Left ventricle myocardium inferior (tissue), 1 donor: ENCODE data around the gene ZNF524. TPM values are rescaled to one million over a fixed set of nuclear protein-coding genes. Genes with fewer than 3 reads are reported as not detected.
"Not testable (repeated sequence)": the region's sequence is repeated elsewhere in the genome, so short reads cannot be mapped to it uniquely, and the experiment has no call there.

Experiments used
- DNase-seq: peaks from one replicate; pipeline ENCODE4 v3.0.0-alpha.2; 2020
- H3K27ac ChIP-seq: fragments of 200-600 bp; replicated peaks from 2 replicates; pipeline ENCODE4 v1.8.0; 2021
- H3K27me3 ChIP-seq: fragments of 200-600 bp; 2 replicates; pipeline ENCODE4 v1.8.0; 2021; ENCODE audit warnings: low read depth
- H3K36me3 ChIP-seq: fragments of 200-600 bp; 2 replicates; pipeline ENCODE4 v1.8.0; 2021
- H3K4me1 ChIP-seq: fragments of 200-600 bp; 2 replicates; pipeline ENCODE4 v1.8.0; 2021
- H3K4me3 ChIP-seq: fragments of 200-600 bp; 2 replicates; pipeline ENCODE4 v1.8.0; 2021; ENCODE audit warnings: mild to moderate bottlenecking, moderate library complexity
- H3K9me3 ChIP-seq: fragments of 200-600 bp; replicated peaks from 2 replicates; pipeline ENCODE4 v1.8.0; 2021
- intact Hi-C: fragments of 100-400 bp; cut with micrococcal nuclease; formaldehyde crosslinking; loops from one replicate; pipeline ENCODE4 v1.11.0; 2022
- total RNA-seq: library from RNA; stranded (reverse); fragmentation: NEBNext Ultra II Directional; extraction: Animal tissue kit (Norgen Biotek cat#: 25700); gene quantifications from one replicate; pipeline ENCODE4 v1.2.1, GENCODE V29; 2021
- TF ChIP-seq, protein P1 (sequence below): fragments of 200-600 bp; IDR thresholded peaks from 2 replicates; pipeline ENCODE4 v1.8.0; 2021; ENCODE audit warnings: antibody characterized with exemption, mild to moderate bottlenecking, borderline replicate concordance
- donor health status: DM: no; HTN: yes; CAD: no; lungs with severe emphysema.

ZNF524 gene
- total RNA-seq, 1 donor from 2014 or later, result 15.6 TPM

DNA sequence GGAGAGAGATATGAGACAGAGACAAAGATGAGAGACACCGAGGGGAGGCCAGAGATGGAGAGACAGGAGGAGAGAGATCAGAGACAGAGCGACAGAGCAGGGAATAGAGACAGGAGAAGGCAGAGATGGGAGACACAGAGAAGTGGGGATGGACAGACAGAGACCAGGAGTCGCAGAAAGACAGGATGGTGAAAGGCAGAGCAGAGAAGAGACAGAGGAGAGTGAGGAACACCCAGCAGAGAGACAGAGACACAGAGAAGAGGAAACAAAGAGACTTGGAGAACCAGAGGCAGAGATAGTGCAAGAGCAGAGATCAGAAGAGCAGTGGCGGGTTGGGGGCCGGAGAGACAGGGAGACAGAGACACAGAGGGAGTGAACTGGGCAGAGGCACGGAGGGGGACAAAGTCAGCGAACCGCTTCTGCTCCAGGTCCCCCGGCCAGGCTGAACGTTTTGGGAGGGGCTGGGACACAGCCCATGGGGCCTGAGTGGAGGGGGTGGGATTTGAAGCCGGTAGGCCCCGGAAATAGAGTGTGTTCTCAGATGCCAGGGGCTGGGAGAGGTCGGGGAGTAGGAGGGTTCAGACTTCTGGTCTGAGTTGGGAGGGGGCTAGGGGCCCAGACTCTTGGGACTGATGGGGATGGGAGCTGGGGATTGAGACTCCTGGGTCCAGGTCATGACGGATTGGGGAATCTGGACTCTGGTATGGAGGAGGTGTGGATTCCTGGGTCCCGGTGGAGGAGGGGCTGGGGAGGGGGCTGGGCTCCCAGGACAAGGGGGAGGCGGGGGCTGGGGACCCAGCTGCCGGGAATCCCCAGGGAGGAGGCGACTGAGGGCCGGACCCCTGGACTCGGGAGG lies 20.1 kb upstream of the ZNF524 start:
- DNase-seq, result no peak
- intact Hi-C loops, result no loop called here

DNA sequence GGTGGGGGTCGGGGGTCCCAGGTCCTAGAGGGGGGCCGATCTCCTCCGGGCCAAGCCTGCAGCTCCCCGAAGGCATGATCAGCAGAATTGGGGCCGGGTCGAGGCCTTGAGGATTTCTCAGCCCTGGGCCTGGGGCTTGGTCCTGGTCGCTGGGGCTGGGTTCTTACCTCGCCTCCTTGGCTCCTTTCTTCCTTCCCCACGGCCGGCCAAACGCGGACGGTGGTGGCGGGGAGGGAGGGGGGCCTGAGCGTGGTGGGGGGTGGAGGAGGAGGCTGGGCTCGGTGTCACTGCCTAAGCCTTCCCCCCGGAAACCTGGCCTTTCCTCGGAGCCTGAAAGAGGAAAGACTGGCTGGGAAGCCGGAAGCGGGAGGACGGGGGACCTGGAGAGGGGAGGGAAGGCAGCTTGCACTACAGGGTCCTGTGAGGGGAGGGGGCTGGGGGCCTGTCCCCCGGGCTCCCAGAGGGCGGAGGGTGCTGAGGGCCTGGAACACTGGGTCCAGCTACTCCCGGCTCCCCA lies 19.4 kb upstream of the ZNF524 start, which contains the start of gene ZNF579:
ZNF579 (minus strand) TSS at position 221 of the 517 bp plus-strand sequence. CDS start 1,209 bp downstream, outside the sequence.
- peaks cover 36% of the 10 kb centered on the region for H3K4me1 ChIP-seq

More for the DNA sequence above, 20.1 kb upstream of the ZNF524 start:
- H3K27me3 ChIP-seq, result no peaks in the 10 kb centered on the region
- H3K36me3 ChIP-seq, result peaks cover 31% of the 10 kb centered on the region
- H3K27ac ChIP-seq, result peak overlapping the region; percentile 97
- H3K4me3 ChIP-seq, result peak overlapping the region; percentile 95
- H3K9me3 ChIP-seq, result no peaks in the 10 kb centered on the region
- peaks cover 29% of the 10 kb centered on the region for H3K4me1 ChIP-seq
- TF ChIP-seq, protein P1, sequence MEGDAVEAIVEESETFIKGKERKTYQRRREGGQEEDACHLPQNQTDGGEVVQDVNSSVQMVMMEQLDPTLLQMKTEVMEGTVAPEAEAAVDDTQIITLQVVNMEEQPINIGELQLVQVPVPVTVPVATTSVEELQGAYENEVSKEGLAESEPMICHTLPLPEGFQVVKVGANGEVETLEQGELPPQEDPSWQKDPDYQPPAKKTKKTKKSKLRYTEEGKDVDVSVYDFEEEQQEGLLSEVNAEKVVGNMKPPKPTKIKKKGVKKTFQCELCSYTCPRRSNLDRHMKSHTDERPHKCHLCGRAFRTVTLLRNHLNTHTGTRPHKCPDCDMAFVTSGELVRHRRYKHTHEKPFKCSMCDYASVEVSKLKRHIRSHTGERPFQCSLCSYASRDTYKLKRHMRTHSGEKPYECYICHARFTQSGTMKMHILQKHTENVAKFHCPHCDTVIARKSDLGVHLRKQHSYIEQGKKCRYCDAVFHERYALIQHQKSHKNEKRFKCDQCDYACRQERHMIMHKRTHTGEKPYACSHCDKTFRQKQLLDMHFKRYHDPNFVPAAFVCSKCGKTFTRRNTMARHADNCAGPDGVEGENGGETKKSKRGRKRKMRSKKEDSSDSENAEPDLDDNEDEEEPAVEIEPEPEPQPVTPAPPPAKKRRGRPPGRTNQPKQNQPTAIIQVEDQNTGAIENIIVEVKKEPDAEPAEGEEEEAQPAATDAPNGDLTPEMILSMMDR, result no peak

DNA sequence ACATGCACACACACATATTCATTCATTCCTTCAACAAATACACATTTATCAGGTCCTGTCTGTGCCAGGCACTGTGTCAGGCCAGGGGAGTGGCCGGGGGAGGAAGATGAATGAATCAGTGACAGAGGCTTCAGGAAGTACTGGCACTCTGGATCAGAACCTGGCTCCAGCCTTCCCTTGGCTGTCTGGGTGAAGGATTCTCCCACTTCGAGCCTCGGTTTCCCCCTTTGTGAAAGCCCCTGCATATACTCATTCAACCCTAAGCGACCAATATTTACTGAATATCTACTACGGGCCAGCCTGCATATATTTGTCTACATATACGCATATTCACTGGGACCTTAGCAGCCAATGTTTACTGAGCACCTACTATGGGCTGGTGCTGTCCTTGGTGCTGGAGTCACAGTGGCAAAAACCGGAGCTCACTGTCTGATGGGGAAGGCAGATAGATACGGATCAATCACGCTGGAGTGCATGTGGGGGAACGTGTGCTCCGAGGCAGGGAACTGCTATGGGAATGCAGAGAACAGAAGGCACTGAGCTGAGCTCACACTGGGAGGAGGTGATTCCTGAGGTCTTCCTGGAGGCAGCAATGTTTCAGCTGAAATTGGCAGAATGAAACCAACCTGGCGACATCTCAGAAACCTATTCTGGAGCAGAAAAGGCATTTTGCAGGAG lies 18.8 kb upstream of the ZNF524 start:
- no peak for DNase-seq
- H3K36me3 ChIP-seq, result peaks cover 31% of the 10 kb centered on the region
- H3K4me1 ChIP-seq, result peaks cover 42% of the 10 kb centered on the region
- H3K9me3 ChIP-seq, result no peaks in the 10 kb centered on the region
- peak overlapping the region; percentile 97 for H3K27ac ChIP-seq
- TF ChIP-seq, protein P1, result no peak
- no peaks in the 10 kb centered on the region for H3K27me3 ChIP-seq
- peak overlapping the region; percentile 95 for H3K4me3 ChIP-seq
- intact Hi-C loops, result no loop called here

More for the DNA sequence above, 19.4 kb upstream of the ZNF524 start, which contains the start of gene ZNF579:
- TF ChIP-seq, protein P1, result no peak
- peak; percentile 89 for DNase-seq
- Histone ChIP-seq H3K4me3 (peak within 1 kb of the TSS; percentile 95), H3K36me3 (peaks cover 31% of the 10 kb centered on the region), H3K27me3 (no peaks in the 10 kb centered on the region), H3K27ac (peak within 1 kb of the TSS; percentile 97), H3K9me3 (no peaks in the 10 kb centered on the region)
- intact Hi-C loops, result no loop called here

DNA sequence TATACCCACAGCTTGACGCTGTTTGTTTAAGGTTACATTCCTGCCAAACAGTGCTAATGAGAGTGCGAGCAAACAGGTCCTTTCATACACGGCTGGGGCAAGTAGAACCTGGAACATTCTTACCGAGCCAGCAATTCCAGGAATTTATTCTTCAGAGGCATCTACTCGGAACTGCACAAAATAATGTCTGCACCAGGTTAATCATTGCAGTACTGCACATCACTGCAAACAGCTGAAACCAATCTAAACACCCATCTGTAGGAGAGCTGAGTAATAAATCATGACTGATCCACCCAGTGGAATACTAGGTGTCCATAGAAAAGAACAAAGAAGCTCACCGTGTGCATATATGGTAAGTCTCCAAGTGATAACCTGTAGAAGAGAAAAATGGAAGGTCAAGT lies 18.3 kb upstream of the ZNF524 start:
- intact Hi-C loops, result no loop called here
- Histone ChIP-seq H3K4me1 (peaks cover 48% of the 10 kb centered on the region), H3K36me3 (peaks cover 27% of the 10 kb centered on the region), H3K27ac (peak overlapping the region; percentile 97), H3K9me3 (no peaks in the 10 kb centered on the region), H3K4me3 (no peak overlapping the region), H3K27me3 (no peaks in the 10 kb centered on the region)
- TF ChIP-seq, protein P1, result no peak
- DNase-seq, result no peak

DNA sequence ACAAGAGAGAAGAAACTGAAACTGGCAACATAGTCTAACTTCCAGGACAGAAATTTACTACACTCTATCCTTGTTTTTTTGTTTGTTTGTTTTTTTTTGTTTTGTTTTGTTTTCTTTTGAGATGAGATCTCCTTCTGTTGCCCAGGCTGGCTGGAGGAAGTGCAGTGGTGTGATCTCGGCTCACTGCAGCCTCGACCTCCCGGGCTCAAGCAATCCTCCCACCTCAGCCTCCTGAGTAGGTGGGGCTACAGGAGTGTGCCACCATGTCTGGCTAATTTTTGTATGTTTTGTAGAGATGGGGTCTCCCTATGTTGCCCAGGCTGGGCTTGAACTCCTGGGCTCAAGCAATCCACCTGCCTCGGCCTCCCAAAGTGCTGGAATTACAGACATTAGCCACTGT lies 17.8 kb upstream of the ZNF524 start:
- intact Hi-C loops, result not testable (repeated sequence)

DNA sequence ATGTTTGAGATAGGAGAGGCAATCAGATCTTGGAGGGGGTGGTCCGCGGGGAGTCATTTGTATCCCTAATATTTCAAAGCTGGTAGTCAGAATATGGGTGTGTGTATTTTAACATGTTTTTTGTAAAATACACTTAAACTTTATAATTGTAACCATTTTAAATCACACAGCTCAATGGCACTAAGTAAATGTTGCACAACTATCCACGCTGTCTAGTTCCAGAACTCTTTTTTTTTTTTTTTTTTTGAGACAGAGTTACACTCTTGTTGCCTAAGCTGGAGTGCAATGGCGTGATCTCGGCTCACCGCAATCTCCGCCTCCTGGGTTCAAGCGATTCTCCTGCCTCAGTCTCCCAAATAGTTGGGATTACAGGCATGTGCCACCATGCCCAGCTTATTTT lies 16.2 kb upstream of the ZNF524 start:
- intact Hi-C loops, DNase-seq, H3K36me3 ChIP-seq, H3K27me3 ChIP-seq, H3K27ac ChIP-seq, H3K9me3 ChIP-seq, H3K4me3 ChIP-seq: not testable (repeated sequence)
- peaks cover 58% of the 10 kb centered on the region for H3K4me1 ChIP-seq

More for the DNA sequence above, 17.8 kb upstream of the ZNF524 start:
- Histone ChIP-seq H3K27ac (peak overlapping the region; percentile 97), H3K4me1 (peaks cover 52% of the 10 kb centered on the region), H3K36me3 (peaks cover 22% of the 10 kb centered on the region)
- DNase-seq, H3K9me3 ChIP-seq, H3K4me3 ChIP-seq, H3K27me3 ChIP-seq: not testable (repeated sequence)
